GM23248 (cell line): ENCODE results near the gene TRAPPC2L.

Experiments
- EZH2 ChIP-seq: fragments of 200-600 bp; sonication (generic); IDR thresholded peaks from 2 replicates; pipeline ENCODE4 v1.6.1; 2018; ENCODE audit warnings: antibody characterized with exemption, mild to moderate bottlenecking; ENCODE audit not compliant: insufficient read depth, poor library complexity, severe bottlenecking
- EZH2phosphoT487 ChIP-seq: fragments of 200-600 bp; sonication (generic); IDR thresholded peaks from 2 replicates; pipeline ENCODE4 v1.6.1; 2018; ENCODE audit warnings: antibody characterized with exemption, moderate library complexity, mild to moderate bottlenecking, low read depth; ENCODE audit not compliant: insufficient read depth

DNA sequence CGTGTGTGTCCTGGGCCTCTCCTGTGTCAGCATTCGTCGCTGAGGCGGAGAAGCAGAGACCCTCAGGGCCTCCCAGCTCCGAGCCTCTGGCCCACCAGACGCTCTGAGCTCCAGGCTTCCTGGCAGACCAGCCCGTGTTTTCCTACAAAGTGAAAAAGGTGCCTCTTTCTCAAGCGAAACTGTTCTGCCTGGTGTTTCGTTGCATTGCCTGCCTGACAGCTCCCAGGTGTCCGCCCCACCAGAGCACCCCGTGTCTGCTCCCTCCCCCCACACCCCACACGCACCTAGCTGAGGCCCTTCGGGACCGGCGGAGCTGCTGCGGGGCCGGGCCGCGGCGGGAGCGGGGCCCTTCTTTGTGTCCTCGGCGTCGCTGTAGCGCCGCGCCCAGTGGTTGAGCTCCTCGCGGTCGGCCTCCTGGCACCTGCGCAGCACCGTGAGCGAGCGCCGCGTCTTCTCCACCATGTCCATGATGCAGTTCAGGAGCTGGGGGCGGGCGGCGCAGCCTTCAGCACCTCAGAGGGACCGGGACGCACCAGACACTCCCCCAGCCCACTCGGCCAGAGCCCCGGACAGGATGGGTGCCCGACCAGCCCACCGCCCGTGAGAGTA, 24.2 kb downstream of the TRAPPC2L start:
- TF ChIP-seq EZH2phosphoT487: no peak
- no peak for TF ChIP-seq EZH2
